DOHH2 (cell line): ENCODE results near the gene ZBTB12.

Experiments used
- H3F3A ChIP-seq: fragments of 200-600 bp; sonication (generic), shearing (Covaris generic); 2 replicates; pipeline ENCODE4 v1.6.0; 2016; ENCODE audit warnings: antibody characterized with exemption, mild to moderate bottlenecking; ENCODE audit not compliant: control insufficient read depth, insufficient read depth
- H3K27ac ChIP-seq: fragments of 200-600 bp; sonication (generic); 2 replicates; pipeline ENCODE4 v1.5.1; 2014; ENCODE audit warnings: low read depth, mild to moderate bottlenecking, low read length, moderate library complexity
- H3K27me3 ChIP-seq: fragments of 200-600 bp; sonication (generic); 2 replicates; pipeline ENCODE4 v1.6.1; 2014; ENCODE audit warnings: mild to moderate bottlenecking, low read length, mixed read lengths; ENCODE audit not compliant: control insufficient read depth
- H3K36me3 ChIP-seq: fragments of 200-600 bp; sonication (generic); 2 replicates; pipeline ENCODE4 v1.6.1; 2014; ENCODE audit warnings: mild to moderate bottlenecking, low read length, moderate library complexity, mixed read lengths; ENCODE audit not compliant: control insufficient read depth
- H3K4me1 ChIP-seq: fragments of 200-600 bp; sonication (generic); 2 replicates; pipeline ENCODE4 v1.6.1; 2014; ENCODE audit warnings: mild to moderate bottlenecking, low read length, mixed read lengths; ENCODE audit not compliant: control insufficient read depth
- H3K4me2 ChIP-seq: fragments of 200-600 bp; sonication (generic); 2 replicates; pipeline ENCODE4 v1.6.0; 2014; ENCODE audit warnings: mild to moderate bottlenecking, low read length, moderate library complexity
- H3K4me3 ChIP-seq: fragments of 200-600 bp; sonication (generic); 2 replicates; pipeline ENCODE4 v1.5.1; 2014; ENCODE audit warnings: mild to moderate bottlenecking, low read length, mixed read lengths
- H3K79me2 ChIP-seq: fragments of 200-600 bp; sonication (generic); 2 replicates; pipeline ENCODE4 v1.6.1; 2014; ENCODE audit warnings: mild to moderate bottlenecking, low read length, mixed read lengths; ENCODE audit not compliant: control insufficient read depth
- H3K9me2 ChIP-seq: fragments of 200-600 bp; sonication (generic); replicated peaks from 2 replicates; pipeline ENCODE4 v1.6.1; 2014; ENCODE audit warnings: mild to moderate bottlenecking, low read length, mixed read lengths; ENCODE audit not compliant: control insufficient read depth
- H3K9me3 ChIP-seq: fragments of 200-600 bp; sonication (generic); 2 replicates; pipeline ENCODE4 v1.6.1; 2014; ENCODE audit warnings: antibody characterized with exemption, low read length, mixed read lengths; ENCODE audit not compliant: control insufficient read depth, insufficient read depth
- H4K20me1 ChIP-seq: fragments of 200-600 bp; sonication (generic); 2 replicates; pipeline ENCODE4 v1.6.0; 2014; ENCODE audit warnings: low read depth, mild to moderate bottlenecking, antibody characterized with exemption, low read length, moderate library complexity; ENCODE audit not compliant: control insufficient read depth, insufficient read depth
- EZH2phosphoT487 ChIP-seq: fragments of 200-600 bp; sonication (generic); IDR thresholded peaks from 2 replicates; pipeline ENCODE4 v1.6.1; 2017; ENCODE audit warnings: borderline replicate concordance, mild to moderate bottlenecking, antibody characterized with exemption, low read length, moderate library complexity, mixed read lengths
- TF ChIP-seq, protein P1 (sequence below): fragments of 200-600 bp; sonication (generic); IDR thresholded peaks from one replicate; pipeline ENCODE4 v1.5.1; 2014; ENCODE audit warnings: antibody characterized with exemption, mild to moderate bottlenecking, low read depth, low read length; ENCODE audit not compliant: poor library complexity, severe bottlenecking

ZBTB12 gene

DNA sequence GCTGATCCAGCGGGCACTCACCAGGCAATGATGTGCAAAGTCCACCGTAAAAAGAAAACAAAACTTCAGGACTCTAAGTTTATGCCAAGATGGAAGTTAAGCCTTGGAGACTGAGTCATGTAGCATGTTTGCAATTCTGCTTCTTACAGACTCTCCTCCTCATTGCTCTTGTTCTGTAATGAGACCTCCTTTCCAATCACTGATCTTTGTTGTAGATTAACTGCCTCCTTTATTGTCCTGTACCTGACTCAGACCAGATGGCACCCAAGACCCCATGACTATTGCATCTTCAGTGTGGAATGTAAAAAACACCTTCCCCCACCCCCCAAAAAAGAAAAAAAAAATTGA is 50.4 kb downstream of the ZBTB12 start:
- Histone ChIP-seq H3K4me1 (no peaks in the 10 kb centered on the region), H3K27ac (no peak overlapping the region), H3F3A (peaks cover 12% of the 10 kb centered on the region; the same call in 1 of the 2 replicates), H3K79me2 (no peaks in the 10 kb centered on the region), H3K4me3 (no peak overlapping the region), H3K36me3 (no peaks in the 10 kb centered on the region), H3K4me2 (no peak overlapping the region), H3K27me3 (no peaks in the 10 kb centered on the region), H3K9me2 (no peaks in the 10 kb centered on the region), H4K20me1 (no peaks in the 10 kb centered on the region), H3K9me3 (peaks cover 4% of the 10 kb centered on the region; the same call in 1 of the 2 replicates)
- TF ChIP-seq EZH2phosphoT487 = no peak
- TF ChIP-seq, protein P1, sequence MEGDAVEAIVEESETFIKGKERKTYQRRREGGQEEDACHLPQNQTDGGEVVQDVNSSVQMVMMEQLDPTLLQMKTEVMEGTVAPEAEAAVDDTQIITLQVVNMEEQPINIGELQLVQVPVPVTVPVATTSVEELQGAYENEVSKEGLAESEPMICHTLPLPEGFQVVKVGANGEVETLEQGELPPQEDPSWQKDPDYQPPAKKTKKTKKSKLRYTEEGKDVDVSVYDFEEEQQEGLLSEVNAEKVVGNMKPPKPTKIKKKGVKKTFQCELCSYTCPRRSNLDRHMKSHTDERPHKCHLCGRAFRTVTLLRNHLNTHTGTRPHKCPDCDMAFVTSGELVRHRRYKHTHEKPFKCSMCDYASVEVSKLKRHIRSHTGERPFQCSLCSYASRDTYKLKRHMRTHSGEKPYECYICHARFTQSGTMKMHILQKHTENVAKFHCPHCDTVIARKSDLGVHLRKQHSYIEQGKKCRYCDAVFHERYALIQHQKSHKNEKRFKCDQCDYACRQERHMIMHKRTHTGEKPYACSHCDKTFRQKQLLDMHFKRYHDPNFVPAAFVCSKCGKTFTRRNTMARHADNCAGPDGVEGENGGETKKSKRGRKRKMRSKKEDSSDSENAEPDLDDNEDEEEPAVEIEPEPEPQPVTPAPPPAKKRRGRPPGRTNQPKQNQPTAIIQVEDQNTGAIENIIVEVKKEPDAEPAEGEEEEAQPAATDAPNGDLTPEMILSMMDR = no peak

DNA sequence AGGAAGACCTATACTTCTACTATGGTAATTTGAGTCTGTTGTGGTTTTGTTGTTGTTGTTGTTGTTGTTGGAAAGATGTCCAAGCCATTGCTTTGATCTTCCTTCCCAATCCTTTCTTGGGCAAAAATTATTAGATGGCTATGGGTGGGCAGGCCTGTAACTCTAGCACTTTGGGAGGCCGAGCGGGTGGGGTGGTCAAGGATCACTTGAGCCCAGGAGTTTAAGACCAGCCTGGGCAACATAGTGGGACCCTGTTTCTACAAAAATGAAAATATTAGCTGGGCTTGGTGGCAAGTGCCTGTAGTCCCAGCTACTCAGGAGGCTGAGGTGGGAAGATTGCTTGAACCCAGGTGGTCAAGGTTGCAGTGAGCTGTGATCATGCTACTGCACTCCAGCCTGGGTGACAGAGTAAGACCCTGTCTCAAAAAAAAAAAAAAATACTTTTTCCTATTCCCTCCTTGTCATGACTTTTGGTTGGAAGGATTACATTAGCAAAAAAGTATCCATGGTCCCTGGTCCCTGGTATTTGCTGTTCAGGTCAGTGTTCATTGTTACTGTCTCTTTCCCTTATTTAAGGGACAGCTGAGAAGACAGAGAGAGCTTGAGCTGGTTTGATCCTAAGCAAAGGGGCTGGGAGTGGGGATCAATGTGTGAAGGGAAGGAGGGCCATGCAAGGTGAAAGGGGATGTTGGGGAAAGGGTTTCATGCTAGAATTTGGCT is 51.0 kb downstream of the ZBTB12 start:
- Histone ChIP-seq H3K27ac (no peak overlapping the region), H3K79me2 (no peaks in the 10 kb centered on the region), H4K20me1 (no peaks in the 10 kb centered on the region), H3K9me2 (no peaks in the 10 kb centered on the region), H3K9me3 (peaks cover 4% of the 10 kb centered on the region; the same call in 1 of the 2 replicates), H3K27me3 (no peaks in the 10 kb centered on the region), H3K4me2 (no peak overlapping the region), H3F3A (peaks cover 13% of the 10 kb centered on the region; the same call in 1 of the 2 replicates), H3K36me3 (no peaks in the 10 kb centered on the region), H3K4me3 (no peak overlapping the region), H3K4me1 (no peaks in the 10 kb centered on the region)
- TF ChIP-seq, protein P1 = no peak
- no peak for TF ChIP-seq EZH2phosphoT487
